GM19468 (cell line): Measurements from ENCODE around the gene ASTN2.
"Not testable (repeated sequence)": the region's sequence is repeated elsewhere in the genome, so short reads cannot be mapped to it uniquely, and the experiment has no call there.

Source experiments
- ATAC-seq: cut with Tn5 transposase; IDR thresholded peaks from one replicate; pipeline ENCODE4 v1.9.1; 2021; ENCODE audit warnings: mild to moderate bottlenecking, moderate library complexity, moderate number of reproducible peaks; ENCODE audit not compliant: unreplicated experiment; ENCODE audit errors: extremely low read depth

ASTN2 gene

GRCh38 chr9:116855881-116856662 is 558.8 kb downstream of the ASTN2 start:
- ATAC-seq = no peak

- ATAC-seq = no peak
Observed at GRCh38 chr9:116849721-116850120, 565.1 kb downstream of the ASTN2 start.

GRCh38 chr9:116844621-116845020 is 570.2 kb downstream of the ASTN2 start:
- no peak for ATAC-seq

GRCh38 chr9:116843863-116844620 is 570.8 kb downstream of the ASTN2 start:
- no peak for ATAC-seq

GRCh38 chr9:116842658-116843057 is 572.2 kb downstream of the ASTN2 start:
- ATAC-seq = no peak

- ATAC-seq = not testable (repeated sequence)
Observed at GRCh38 chr9:116838468-116838867, 576.4 kb downstream of the ASTN2 start.

- no peak for ATAC-seq
Observed at GRCh38 chr9:116837018-116837989, 577.6 kb downstream of the ASTN2 start.

GRCh38 chr9:116830321-116830720 is 584.5 kb downstream of the ASTN2 start:
- ATAC-seq = not testable (repeated sequence)

GRCh38 chr9:116821633-116822229 is 593.1 kb downstream of the ASTN2 start:
- no peak for ATAC-seq

- no peak for ATAC-seq
Observed at GRCh38 chr9:116819116-116819515, 595.7 kb downstream of the ASTN2 start.

GRCh38 chr9:116817762-116818161 is 597.1 kb downstream of the ASTN2 start:
- no peak for ATAC-seq

GRCh38 chr9:116816484-116816883 is 598.4 kb downstream of the ASTN2 start:
- ATAC-seq = no peak

GRCh38 chr9:116815835-116816234 is 599.0 kb downstream of the ASTN2 start:
- ATAC-seq = no peak

- ATAC-seq = no peak
Observed at GRCh38 chr9:116813031-116813300, 601.9 kb downstream of the ASTN2 start.

GRCh38 chr9:116812231-116813030 is 602.4 kb downstream of the ASTN2 start:
- no peak for ATAC-seq

- ATAC-seq = no peak
Observed at GRCh38 chr9:116809656-116810055, 605.2 kb downstream of the ASTN2 start.

GRCh38 chr9:116806075-116806474 is 608.8 kb downstream of the ASTN2 start:
- ATAC-seq = no peak

- no peak for ATAC-seq
Observed at GRCh38 chr9:116800885-116801284, 614.0 kb downstream of the ASTN2 start.

GRCh38 chr9:116800074-116800473 is 614.8 kb downstream of the ASTN2 start:
- ATAC-seq = no peak
